NCI-H1417 (cell line): ENCODE measurements around the gene AMIGO3.
"Not testable (repeated sequence)": the region's sequence is repeated elsewhere in the genome, so short reads cannot be mapped to it uniquely, and the experiment has no call there.

Source experiments
- DNase-seq, 3 experiments: peaks; one replicate each; lab custom pipeline; 2025; lab: John Stamatoyannopoulos, UW

AMIGO3 gene

DNA sequence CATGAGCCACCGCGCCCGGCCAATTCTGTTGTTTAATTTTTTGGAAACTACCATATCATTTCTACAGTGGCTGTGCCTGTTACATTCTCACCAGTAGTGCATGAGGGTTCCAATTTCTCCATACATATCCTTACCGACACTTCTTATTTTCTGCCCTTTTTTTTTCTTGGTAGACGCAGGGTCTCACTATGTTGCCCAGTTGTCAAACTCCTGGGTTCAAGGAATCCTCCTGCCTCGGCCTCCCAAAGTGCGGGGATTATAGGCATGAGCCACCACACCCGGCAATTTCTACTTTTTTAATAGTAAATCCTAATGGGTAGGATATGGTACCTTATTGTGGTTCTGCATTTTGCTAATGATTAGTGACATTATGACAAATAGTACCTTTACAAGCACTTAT lies 9.6 kb downstream of the AMIGO3 start:
- DNase-seq: no peak

DNA sequence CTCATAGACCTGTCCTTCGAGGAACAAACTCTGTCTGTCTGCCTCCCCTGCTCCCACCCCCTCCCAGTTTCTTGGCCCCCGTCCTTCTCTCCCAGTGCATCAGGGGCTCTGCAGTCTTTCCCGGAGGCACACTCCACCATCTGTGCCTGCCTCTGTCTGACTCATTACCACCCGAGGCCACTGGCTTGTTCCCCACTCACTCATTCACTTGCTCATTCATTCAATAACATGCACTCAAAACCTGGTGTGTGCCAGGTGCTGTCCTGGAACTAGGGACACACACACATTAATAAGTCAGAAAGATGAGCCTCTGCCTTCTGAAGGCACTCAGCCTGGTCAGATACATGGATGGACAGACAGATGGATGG lies 12.4 kb downstream of the AMIGO3 start:
- no peak for DNase-seq

DNA sequence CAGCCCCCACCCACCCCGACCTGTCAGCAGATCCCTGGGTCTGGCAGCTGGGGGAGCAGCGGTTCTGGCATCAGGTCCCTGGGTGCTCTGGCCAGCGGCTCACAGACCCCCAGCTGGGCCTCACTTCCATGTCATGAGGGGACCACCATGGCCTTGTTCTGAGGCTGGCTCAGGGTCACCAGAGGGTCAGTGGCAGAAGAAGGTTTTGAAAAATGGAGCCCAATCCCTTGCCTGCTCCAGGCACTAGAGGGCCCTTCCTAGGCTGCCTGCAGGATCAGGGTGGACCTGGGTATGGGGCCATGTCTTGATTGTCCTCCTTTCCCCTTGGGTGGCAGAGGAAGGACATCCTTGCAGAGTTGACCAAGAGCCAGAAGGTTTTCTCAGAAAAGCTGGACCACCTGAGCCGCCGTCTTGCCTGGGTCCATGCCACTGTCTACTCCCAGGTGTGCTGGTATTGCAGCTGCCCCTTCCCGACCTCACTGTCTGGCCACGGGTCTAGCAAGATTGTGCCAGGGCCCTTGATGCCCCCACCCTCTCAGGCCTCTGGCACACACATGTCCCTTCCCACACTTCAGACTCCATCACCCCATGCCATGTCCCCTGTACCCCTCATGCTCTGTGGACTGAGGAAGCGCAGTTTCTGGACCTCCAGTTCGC lies 12.9 kb downstream of the AMIGO3 start:
- no peak for DNase-seq

DNA sequence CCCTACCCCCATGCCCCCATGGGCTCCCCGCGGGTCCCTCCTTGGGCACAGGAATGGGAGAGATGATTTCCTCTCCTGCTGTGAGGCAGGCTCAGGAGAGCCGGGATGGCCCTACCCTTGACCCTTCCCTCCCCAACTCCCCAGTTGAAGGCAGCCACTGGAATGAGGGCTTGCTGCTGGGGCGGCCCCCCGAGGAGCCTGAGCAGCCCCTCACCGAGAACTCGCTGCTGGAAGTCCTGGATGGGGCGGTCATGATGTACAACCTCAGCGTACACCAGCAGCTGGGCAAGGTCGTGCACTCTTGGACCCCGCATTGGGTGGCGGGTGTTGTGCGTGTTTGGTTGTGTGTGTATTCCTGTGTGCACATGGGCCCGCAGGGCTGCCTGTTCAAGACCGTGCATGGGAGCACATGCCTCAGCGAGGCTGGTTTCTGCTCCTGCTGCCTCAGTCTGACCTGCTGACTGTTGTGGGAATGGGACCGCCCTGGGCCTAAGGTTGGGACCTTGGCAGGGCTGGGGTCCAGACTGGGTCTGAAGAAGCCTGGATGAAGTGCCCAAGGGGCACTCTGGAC lies 14.0 kb downstream of the AMIGO3 start:
- DNase-seq: no peak

DNA sequence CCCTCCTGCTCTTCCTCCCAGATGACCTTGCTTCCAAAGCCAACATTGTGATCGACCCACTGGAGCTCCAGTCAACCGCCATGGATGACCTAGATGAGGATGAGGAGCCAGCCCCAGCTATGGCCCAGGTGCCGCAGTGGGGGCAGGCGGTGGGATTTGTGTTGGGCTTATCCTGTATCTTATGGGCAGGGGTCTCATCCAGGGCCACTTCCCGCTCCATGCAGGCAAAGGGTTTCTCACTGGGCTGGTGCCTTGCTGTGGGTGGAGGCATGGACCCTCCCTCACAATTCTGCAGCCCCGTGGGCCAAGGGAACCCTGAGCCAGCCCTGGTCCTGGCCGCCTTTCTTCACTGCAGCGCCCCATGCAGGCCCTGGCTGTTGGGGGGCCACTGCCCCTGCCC lies 14.9 kb downstream of the AMIGO3 start:
- DNase-seq: no peak

DNA sequence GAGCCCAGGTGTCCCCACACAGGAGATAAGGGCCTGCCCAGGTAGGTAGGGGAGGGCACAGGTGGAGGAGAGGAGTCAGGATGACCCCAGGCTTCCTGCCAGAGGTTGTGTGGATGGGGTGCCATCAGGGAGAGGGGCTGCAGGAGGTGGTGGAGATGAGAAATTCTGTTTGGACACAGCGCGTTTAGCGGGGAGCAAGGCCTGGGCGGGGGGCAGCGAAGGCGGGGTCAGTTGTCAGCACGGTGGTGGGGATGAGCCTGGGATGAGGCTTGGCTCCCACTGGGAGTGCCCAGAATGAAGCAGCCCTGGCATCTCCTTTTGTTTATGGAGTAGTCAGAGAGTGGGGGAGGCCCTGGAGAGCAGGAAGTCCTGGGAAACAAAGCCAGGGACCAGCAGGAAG lies 15.5 kb downstream of the AMIGO3 start:
- DNase-seq: no peak

DNA sequence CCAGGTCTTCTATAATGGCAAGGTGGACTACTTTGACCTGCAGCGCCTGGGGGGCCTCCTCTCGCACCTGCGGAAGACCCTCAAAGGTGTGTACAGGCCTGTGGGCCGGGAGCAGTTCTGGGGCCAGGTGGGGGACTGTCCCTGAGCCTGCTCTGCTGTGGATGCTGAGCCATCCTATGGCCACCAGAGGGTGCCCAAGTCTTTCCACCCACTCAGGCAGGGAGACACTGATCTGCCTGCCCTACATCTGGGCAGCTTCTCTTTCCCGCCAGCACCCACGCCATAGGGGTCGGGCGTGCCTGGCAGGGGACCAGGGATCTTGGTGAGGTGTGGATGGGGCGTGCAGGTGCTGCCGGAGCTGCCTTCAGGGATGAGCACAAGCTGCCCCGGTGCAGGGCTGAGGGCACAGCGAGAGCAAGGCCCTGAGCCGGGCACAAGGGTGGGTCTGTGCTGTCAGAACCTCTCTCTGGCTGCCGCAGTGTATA lies 16.0 kb downstream of the AMIGO3 start:
- DNase-seq: peak; percentile 12 to 63 (median 16)

DNA sequence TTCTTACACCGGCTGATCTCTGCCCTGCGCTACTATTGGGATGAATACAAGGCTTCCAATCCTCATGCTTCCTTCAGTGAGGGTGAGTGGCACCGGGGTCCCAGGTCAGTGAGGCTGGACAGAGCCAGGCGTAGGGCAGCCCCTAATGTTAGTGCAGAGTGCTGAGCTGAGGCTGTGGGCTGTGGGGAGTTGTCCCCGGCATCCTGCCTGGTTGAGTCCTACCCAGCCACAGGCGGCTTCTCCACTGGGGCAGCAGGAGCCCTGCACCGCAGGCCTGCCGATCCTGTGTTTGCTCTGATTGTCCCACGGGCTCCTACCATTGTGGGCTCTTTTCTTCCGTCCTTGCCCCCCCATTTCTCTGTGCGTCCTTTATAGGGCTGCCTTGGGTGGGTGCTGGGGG lies 16.8 kb downstream of the AMIGO3 start:
- no peak for DNase-seq

DNA sequence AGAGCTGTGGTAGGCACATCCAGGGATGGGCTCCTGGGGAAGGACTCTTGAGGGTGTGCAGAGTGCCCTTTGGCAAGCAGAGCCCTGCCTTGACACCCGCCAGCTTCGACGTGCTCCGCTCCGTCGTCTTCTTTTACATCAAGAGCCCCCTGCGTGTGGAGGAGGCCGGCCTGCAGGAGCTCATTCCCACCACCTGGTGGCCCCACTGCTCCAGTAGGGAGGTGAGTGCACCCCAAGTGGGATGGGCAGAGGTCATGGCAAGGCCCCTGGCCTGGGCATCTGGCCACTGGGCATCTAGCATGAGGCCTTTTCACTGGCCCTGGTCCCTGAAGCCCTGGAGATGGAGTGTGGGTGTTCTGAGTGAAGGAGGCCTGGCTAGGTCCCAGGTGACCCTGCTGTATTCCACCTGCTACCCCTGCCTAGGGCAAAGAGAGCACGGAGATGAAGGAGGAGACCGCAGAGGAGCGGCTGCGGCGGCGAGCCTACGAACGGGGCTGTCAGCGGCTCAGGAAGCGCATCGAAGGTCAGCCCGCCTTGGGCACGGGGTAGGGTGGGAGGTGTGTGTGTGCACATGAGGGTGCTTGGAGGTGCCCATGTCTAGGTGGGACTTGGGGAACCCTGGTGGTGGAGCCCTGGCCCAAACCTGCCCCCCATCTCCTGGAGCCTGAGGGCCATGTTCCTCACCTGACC lies 18.0 kb downstream of the AMIGO3 start:
- DNase-seq: no peak

DNA sequence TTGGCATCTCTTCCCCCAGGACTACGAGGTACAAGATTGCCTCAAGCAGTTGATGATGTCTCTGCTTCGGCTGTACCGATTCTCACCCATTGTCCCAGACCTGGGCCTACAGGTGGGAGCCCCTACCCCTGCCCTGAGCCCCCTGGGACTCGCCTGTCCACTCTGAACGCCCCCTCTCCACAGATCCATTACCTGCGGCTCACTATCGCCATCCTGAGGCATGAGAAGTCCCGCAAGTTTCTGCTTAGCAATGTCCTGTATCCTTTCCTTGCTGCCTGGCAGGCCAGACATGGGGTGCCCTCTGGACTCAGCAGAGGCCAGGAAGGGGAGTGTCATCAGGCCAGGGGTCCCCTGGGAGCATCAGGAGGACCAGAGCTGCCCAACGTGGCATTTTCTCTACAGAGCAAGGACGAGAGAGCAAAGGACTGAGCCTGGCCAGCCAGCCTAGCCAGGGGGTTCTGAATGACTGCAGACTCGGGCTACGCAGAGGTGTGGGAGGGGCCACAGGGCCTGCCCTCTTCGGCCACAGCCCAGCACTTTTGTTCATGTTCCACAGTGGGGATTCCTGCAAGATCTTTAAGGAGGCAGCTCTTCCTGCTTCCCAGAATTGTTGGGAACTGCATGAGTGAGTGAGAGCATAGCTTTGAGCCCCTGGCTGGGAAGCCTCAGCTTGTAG lies 18.9 kb downstream of the AMIGO3 start:
- DNase-seq: no peak

DNA sequence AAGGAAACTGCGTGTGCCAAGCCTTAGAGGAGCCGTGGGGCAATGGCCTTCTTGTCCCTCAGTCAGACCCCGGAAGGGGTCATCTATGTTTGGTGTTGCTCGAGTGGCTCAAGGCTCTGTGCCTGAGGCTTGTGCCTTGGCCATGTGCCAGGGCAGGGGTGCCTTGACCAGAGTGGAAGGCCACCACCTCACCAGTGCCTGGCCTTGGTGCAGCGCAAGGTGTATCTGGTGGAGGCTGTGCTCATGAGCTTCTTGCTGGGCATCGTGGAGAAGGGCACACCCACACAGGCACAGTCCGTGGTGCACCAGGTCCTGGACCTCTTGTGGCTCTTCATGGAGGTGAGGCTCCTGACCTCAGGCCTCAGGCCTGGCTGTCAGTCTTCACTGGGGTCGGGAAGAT lies 19.5 kb downstream of the AMIGO3 start:
- no peak for DNase-seq

DNA sequence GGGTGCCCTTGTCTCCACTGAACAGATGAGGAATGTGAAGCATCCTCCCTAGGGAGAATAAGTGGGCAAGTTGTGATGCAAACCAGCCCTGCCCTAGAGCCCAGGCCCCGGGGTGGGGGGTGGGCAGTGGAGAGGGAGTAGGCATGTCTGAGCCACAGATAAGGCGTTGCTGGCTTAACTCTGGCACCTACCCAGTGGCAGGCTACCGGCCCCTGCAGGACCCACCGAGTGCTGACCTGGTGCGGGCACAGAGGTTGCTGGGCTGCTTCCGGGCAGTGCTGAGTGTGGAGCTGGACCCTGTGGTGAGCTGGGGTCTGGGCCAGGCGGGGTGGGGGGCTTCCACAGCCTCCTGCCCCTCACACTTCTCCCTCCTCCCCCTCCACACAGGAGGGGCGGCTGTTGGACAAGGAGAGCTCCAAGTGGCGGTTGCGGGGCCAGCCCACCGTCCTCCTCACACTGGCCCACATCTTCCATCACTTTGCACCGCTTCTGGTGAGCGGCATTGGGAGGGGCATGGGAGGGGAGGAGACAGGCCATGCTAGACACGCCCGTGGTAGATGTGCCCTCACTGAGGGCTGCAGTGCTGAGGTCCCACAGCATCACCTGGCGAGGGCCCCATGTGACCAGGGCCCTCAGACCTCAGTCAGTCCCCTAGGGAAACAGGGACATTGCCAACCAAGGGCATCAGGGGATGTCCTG lies 20.1 kb downstream of the AMIGO3 start:
- no peak for DNase-seq

DNA sequence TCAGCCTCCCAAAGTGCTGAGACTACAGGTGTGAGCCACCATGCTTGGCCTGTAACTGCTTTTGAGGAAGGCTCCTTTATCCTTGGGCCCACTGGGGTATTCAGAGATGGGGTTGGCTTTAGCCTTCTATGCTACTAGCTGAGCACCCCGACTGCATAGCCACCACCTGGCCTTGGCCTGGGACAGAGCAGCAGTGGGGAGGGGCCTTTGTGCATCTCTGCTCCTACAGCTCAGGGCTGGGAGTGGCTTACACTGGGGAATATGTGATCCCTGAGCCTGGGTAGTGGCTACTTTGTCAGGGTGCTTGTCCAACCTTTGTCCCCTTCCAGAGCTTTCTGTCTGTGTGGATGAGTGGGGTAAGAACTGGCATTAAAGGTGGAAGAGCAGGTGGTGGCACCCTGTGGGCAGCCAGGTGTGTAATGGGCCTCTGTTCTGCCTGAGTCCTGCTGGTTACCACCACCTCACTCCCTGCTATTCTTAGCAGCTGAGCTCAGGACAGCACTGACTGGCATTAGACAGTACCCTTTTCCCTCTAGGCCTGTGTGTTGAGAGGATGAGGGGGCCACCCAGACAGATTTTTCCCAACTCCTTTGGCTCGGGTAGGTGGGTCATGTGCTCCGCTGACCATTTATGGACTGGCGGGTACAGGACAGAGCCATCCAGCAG lies 24.0 kb downstream of the AMIGO3 start:
- DNase-seq: not testable (repeated sequence)

DNA sequence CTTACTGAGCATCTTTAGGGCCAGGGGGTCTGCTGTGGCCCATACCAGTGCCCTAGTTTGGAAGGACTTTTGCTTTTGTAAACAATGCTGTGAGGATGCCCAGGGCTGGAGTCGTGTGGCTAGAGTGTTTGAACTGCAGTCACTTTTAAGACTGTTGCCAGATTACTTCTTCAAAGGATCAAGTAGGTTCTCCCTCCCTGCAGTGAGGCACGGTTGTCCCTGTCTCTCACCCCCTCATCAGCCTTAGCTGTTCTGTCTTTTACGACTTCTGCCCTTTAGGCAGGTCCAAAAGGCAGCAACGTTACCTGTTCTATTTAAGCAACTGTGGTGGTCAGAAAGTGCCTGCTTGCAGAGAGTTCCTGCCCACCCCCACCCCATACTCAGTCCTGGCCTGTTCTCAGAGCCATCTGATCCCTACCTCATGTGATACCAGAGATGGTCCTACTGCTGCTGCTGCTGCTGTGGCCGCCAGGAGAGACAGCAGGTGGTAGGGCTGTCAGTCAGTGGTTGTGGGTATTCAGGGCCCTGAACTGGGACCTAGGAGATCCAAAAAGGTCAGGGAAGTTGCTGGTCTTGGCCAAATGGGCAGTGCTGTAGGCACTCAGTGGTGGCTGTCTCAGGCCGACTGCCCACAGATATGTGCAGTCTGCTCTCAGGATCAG lies 24.9 kb downstream of the AMIGO3 start:
- DNase-seq: not testable (repeated sequence)

DNA sequence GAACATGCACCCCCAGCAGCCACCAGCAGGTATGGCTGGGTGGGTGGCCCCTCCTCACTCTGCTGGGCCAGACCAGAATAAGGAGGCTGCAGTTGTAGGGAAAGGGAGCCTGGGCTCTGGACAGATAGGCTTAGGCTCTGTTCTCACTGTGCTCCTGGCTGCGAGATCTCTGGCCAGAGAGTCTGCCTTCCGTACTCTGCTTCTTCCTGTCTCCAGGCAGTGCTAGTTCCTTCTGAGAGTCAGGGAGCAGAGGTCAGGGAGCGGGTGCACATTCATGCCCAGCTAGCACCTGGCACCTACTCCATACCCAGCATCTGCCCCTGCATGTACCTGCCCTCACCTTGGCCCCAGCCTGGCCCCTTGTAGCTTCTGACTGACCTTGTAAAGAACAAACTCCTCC lies 28.0 kb downstream of the AMIGO3 start:
- not testable (repeated sequence) for DNase-seq

DNA sequence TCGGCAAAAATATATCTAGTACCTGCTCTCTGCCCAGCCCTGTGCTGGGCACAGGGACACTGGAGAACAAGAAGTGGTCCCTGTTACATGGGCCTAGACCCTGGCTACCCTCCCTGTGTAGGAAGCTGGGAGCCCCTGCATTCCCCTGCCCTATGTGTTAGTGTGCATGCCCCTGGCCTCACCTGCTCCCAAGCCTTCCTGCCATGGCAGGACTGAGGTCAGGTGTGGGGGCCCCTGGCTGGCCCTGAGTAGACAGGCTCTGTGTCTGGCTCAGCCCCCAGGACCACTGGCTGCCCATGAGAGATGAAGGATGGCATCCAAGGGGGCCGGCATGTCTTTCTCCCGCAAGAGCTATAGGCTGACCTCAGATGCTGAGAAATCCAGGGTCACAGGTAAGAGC lies 28.6 kb downstream of the AMIGO3 start:
- DNase-seq: not testable (repeated sequence)

DNA sequence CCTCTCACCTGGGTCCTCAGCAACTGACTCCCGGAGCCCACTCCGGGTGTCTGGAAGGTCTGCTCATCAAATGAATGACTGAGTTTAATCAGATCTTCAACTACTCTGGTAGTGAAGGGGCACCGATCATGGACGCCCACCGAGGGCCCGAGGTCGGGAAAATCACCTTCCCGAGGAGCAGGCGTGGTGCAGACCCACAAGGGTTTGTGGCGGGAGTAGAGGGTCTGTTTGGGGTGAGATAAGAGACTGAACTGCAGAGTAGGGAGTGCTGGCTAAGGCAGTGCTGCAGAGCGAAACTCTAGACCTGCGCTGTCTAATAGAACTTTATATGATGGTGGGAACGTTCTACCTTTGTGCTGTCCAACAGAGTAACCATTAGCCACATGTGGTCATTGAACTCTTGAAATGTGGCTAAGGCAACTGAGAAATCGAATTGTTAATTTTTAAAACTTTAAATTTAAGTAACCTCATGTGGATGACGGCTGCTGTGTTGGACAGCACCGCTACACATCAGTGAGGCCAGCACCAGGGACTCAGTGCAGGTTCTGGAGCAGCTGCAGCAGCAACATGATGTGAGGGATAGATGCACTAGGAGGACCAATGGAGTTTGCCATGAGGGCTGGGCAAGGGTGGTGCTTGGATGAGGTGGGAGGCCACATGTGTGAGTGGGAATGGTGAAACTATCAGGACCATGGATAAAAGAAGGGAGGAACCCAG lies 29.4 kb downstream of the AMIGO3 start:
- DNase-seq: not testable (repeated sequence)

DNA sequence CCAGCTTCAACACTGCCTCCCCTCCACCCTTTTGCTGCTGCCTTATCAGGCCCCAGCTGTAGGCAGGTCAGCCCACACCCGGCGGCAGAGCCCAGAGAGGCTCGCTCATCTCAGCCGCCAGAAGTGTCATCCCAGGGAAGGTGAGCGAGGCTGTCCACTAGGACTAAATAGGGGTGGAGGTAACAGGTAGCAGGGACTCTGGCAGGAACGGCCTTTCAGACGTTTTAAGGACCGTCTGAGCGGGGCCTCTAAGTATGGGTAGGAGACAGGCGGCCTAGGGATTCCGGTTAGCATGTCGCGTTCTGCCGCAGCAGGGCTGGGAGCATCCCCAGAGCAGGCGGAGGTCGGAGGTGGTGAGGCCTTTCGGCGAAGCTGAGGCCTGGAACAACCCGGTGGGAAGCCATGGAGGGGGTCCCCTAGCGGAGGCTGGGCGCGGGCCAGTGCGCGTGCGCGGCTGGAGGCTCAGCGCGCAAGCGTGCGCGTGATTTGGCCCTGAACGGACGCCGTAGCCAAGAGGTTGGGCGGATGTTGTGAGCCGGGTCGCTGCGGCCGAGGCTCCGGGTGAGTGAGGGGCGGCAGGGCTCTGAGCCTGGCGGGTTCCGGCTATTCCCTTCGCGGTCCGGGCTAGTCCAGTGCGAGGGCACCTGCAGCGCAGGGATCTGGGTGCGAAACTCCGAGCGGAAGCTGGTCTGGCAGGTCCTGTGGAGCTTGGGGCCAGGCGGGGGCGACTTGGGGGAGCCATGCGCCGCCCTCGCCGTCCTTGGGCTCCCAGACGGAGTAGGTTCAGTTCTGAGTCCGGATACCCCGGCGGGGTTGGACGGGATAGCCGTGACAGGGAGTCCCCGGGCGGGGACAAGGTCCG lies 30.2 kb downstream of the AMIGO3 start, which contains the start of the genes MST1 and RNF123:
Gene MST1, minus strand, starts transcription at position 429 of the 862 bp plus-strand sequence. CDS start 783 bp downstream, outside the sequence.
Gene RNF123, plus strand, starts transcription at position 512 of the 862 bp plus-strand sequence. CDS start 1,609 bp downstream, outside the sequence.
- DNase-seq: no peak
